Fibroblast of skin of scalp (primary cell): ENCODE results near the gene DDX53.

Experiments
- DNase-seq: peaks from one replicate; pipeline ENCODE4 v3.0.0-alpha.2; 2013

The DDX53 gene

GRCh38 chrX:23052324-23052723 is 52.6 kb downstream of the DDX53 start:
- no peak for DNase-seq
